NCI-H524 treated with DMSO at 0.1 percent for 48 hours (cell line): ENCODE results near the gene IFI35.
"Not testable (repeated sequence)": the region's sequence is repeated elsewhere in the genome, so short reads cannot be mapped to it uniquely, and the experiment has no call there.

Experiments
- DNase-seq: peaks from one replicate; lab custom pipeline; 2025; lab: John Stamatoyannopoulos, UW

Gene IFI35

GRCh38 chr17:42997984-42998938 is 8.3 kb upstream of the IFI35 start, which contains the start of gene RPL27:
TSS of gene RPL27 (plus strand) at chr17:42998419. CDS start at chr17:42998751, 332 bp downstream.
- peak; percentile 99 for DNase-seq

- DNase-seq: no peak
Measured at GRCh38 chr17:42999003-42999525, 7.5 kb upstream of the IFI35 start.

GRCh38 chr17:43000894-43001293 is 5.7 kb upstream of the IFI35 start:
- not testable (repeated sequence) for DNase-seq

- no peak for DNase-seq
Measured at GRCh38 chr17:43003542-43004172, 2.9 kb upstream of the IFI35 start.

- no peak for DNase-seq
Measured at GRCh38 chr17:43010667-43011308, 4.2 kb downstream of the IFI35 start.

- DNase-seq: no peak
Measured at GRCh38 chr17:43011728-43012472, 5.3 kb downstream of the IFI35 start.

- DNase-seq: no peak
Measured at GRCh38 chr17:43013296-43013695, 6.7 kb downstream of the IFI35 start.

GRCh38 chr17:43014020-43014648 is 7.5 kb downstream of the IFI35 start:
- DNase-seq: no peak

- DNase-seq: no peak
Measured at GRCh38 chr17:43014649-43015542, 8.3 kb downstream of the IFI35 start.

- no peak for DNase-seq
Measured at GRCh38 chr17:43015579-43015978, 9.0 kb downstream of the IFI35 start.

- DNase-seq: no peak
Measured at GRCh38 chr17:43016216-43016615, 9.6 kb downstream of the IFI35 start.

- no peak for DNase-seq
Measured at GRCh38 chr17:43018008-43018853, 11.6 kb downstream of the IFI35 start.

- DNase-seq: no peak
Measured at GRCh38 chr17:43018932-43019331, 12.3 kb downstream of the IFI35 start.

GRCh38 chr17:43019418-43019817 is 12.8 kb downstream of the IFI35 start:
- DNase-seq: no peak

GRCh38 chr17:43020030-43020621 is 13.5 kb downstream of the IFI35 start:
- DNase-seq: no peak

- DNase-seq: no peak
Measured at GRCh38 chr17:43020789-43021740, 14.5 kb downstream of the IFI35 start.

- DNase-seq: peak; percentile 14
Measured at GRCh38 chr17:43021741-43022512, 15.3 kb downstream of the IFI35 start, which contains the start of gene VAT1. TSS of gene VAT1 (minus strand) at chr17:43022385. CDS start at chr17:43022322, 63 bp downstream.
